22Rv1 (cell line): ENCODE results near the gene PLA2G4F.

ENCODE experiments used
- H3K27ac ChIP-seq: fragments of 450-650 bp; 2 replicates; pipeline ENCODE4 v1.5.1; 2017
- ZFX ChIP-seq: fragments of 450-650 bp; IDR thresholded peaks from 2 replicates; pipeline ENCODE4 v1.6.1; 2017; ENCODE audit warnings: antibody characterized with exemption, borderline replicate concordance
- TF ChIP-seq, protein P1 (sequence below): fragments of 450-650 bp; IDR thresholded peaks from 2 replicates; pipeline ENCODE4 v1.5.1; 2017; ENCODE audit warnings: mild to moderate bottlenecking

PLA2G4F gene

GRCh38 chr15:42146551-42147430 is 9.6 kb downstream of the PLA2G4F start:
- TF ChIP-seq ZFX, result no peak
- TF ChIP-seq, protein P1, sequence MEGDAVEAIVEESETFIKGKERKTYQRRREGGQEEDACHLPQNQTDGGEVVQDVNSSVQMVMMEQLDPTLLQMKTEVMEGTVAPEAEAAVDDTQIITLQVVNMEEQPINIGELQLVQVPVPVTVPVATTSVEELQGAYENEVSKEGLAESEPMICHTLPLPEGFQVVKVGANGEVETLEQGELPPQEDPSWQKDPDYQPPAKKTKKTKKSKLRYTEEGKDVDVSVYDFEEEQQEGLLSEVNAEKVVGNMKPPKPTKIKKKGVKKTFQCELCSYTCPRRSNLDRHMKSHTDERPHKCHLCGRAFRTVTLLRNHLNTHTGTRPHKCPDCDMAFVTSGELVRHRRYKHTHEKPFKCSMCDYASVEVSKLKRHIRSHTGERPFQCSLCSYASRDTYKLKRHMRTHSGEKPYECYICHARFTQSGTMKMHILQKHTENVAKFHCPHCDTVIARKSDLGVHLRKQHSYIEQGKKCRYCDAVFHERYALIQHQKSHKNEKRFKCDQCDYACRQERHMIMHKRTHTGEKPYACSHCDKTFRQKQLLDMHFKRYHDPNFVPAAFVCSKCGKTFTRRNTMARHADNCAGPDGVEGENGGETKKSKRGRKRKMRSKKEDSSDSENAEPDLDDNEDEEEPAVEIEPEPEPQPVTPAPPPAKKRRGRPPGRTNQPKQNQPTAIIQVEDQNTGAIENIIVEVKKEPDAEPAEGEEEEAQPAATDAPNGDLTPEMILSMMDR, result no peak
- H3K27ac ChIP-seq, result no peak overlapping the region

DNA sequence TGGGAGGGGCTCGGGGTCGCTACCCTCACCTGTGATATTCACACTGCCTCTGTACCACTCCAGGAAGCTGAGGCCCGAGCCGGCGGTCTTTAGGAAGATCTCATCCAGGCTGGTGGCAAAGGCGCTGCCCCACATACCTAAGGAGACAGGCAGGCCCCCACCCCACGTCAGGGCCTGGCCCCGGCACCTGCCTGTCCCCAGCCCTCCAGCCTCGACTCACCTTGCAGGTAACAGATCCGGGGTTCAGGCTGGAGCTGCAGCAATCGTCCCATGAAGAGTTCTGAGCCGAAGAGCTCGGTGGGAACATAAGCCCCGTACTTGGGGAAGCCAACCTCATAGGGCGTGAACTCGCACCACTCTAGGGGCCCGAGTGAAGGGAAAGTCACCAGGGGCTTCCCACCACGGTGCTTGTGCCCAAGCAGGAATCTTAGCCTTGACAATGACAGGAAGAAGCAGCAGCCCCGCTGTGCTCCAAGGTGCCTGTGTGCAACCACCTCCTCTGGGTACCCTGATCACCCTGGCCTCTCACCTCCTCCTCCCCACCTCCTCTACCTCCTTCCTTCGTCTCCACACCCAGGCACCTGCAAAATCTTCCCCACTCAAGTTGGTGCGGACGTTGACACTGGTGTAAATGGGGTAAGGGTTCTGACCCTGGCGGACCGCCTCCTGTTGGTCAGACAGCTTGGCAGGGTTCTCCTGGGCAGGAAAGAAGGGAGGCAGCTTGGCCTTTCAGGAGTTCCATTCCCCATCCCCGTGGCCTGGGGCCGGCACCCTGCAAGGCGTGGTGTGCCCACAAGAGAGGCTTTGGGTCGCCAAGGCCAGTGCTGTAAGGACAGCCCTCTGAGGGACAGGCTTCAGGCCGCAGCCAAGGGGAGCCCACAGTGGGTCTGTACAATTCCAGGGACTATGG is 10.6 kb downstream of the PLA2G4F start:
- H3K27ac ChIP-seq, result no peak overlapping the region
- TF ChIP-seq, protein P1, result no peak
- no peak for TF ChIP-seq ZFX

GRCh38 chr15:42144841-42145375 is 11.5 kb downstream of the PLA2G4F start:
- no peak for TF ChIP-seq ZFX
- TF ChIP-seq, protein P1, result no peak
- no peak overlapping the region for H3K27ac ChIP-seq

DNA sequence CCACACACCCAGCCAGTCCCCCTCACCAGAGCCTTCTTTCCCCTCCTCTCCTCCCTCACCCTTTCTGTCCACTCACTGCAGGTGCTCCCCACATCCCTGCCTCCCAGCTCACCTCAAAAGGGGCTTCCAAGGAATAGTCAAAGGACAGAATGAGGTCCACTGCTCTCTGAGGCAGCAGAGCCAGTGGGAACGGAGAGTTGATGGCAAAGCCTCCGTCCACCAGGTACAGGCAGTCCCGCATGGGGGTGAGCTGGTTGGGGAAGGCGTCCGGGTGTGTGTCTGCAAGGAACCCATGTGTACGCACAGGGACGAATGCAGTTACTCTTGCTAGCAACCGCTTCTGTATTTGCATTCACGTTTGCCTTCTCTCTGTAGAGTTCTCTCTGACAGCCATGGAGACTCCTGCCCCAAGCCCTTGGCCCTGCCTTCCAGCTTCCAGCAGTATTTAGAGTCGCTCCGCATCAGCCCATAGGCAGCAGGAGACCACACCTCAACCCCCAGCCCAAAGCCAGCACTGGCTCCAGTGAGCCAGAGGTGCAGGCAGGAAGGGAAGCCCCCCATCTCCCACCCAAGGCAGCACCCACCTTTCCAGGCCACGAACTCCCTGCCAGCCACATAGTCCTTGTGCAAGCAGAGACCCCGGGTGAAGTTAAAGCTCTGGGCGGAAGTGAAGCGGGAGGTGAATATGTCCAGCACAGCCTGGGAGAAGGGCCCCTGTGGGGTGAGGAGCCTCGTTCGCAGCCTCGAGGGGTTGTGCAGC is 12.4 kb downstream of the PLA2G4F start:
- TF ChIP-seq, protein P1, result no peak
- TF ChIP-seq ZFX, result no peak
- H3K27ac ChIP-seq, result no peak overlapping the region

GRCh38 chr15:42143356-42143755 is 13.1 kb downstream of the PLA2G4F start:
- no peak for TF ChIP-seq ZFX
- TF ChIP-seq, protein P1, result no peak
- H3K27ac ChIP-seq, result no peak overlapping the region

- no peak overlapping the region for H3K27ac ChIP-seq
- TF ChIP-seq, protein P1, result no peak
- TF ChIP-seq ZFX, result no peak
These were observed 14.4 kb downstream of the PLA2G4F start for GRCh38 chr15:42141795-42142667.
